K562 (cell line): ENCODE results near the gene DPEP3. TPM values are rescaled to one million over a fixed set of nuclear protein-coding genes. Genes with fewer than 3 reads are reported as not detected.

Experiments used
- ATAC-seq: fragments of 200-7000 bp; cut with Tn5 transposase; 3 replicates; pipeline ENCODE4 v1.9.1; 2020; ENCODE audit warnings: moderate library complexity
- BruUV-seq: library from RNA; stranded (reverse); fragments of 400-500 nt; replicated peaks from 2 replicates; lab custom pipeline; 2021; lab: Mats Ljungman, UMichigan
- CTCF ChIA-PET: fragments of 300-600 bp; formaldehyde crosslinking; extraction: SDS; loops from one replicate; lab custom pipeline; 2021; ENCODE audit warnings: low intra/inter-chr PET ratio; lab: Yijun Ruan, JAX
- POLR2A ChIA-PET: fragments of 300-600, 350-650 bp; sonication (Branson Sonifier 250); formaldehyde crosslinking; extraction: SDS; loops from one replicate; lab custom pipeline; 2021; ENCODE audit warnings: antibody characterized with exemption, inconsistent platforms; lab: Yijun Ruan, JAX
- DNase-seq, 4 experiments: peaks; one replicate each; pipeline versions ENCODE4 v3.0.0 to v3.0.0-alpha.2; 2011 to 2018; ENCODE audit warnings: low spot score in 3 of 4, mixed read lengths in 3 of 4; ENCODE audit errors: extremely low read depth in 1 of 4
- FAIRE-seq: peaks from 2 replicates; lab custom pipeline; 2011; peaks lifted over from hg19 to GRCh38; lab: Jason Lieb, UNC
- H2AFZ ChIP-seq: 2 replicates; pipeline ENCODE4 v1.6.0; 2011; ENCODE audit warnings: low read depth, low read length, control low read depth, inconsistent platforms
- H3K27ac ChIP-seq: fragments of 200-600 bp; 3 replicates; pipeline ENCODE4 v1.8.0; 2011; ENCODE audit warnings: low read depth, mild to moderate bottlenecking, control low read depth, inconsistent platforms, low read length, moderate library complexity, mixed read lengths; ENCODE audit errors: extremely low read depth
- H3K27me3 ChIP-seq, 2 experiments: fragments of 300-600 bp in 1 of 2; 2 replicates in 1 of 2; 3 replicates in 1 of 2; pipeline versions ENCODE4 v1.6.0 to v1.8.0; 2011; ENCODE audit warnings: inconsistent platforms in 2 of 2, low read length in 2 of 2, mild to moderate bottlenecking in 1 of 2, mixed read lengths in 1 of 2, moderate library complexity in 1 of 2; ENCODE audit not compliant: control insufficient read depth in 2 of 2, insufficient read depth in 2 of 2
- H3K36me3 ChIP-seq: fragments of 300-600 bp; 3 replicates; pipeline ENCODE4 v1.8.0; 2011; ENCODE audit warnings: mild to moderate bottlenecking, low read length, inconsistent platforms; ENCODE audit not compliant: control insufficient read depth, insufficient read depth
- H3K4me1 ChIP-seq, 2 experiments: fragments of 200-600 bp in 1 of 2; replicated peaks in 1 of 2; 2 replicates in 1 of 2; 3 replicates in 1 of 2; pipeline versions ENCODE4 v1.5.1 to v1.8.0; 2011; ENCODE audit warnings: inconsistent platforms in 2 of 2, low read length in 2 of 2, mild to moderate bottlenecking in 1 of 2, mixed read lengths in 1 of 2, moderate library complexity in 1 of 2; ENCODE audit not compliant: control insufficient read depth in 2 of 2, insufficient read depth in 2 of 2
- H3K4me2 ChIP-seq: 2 replicates; pipeline ENCODE4 v1.6.1; 2011; ENCODE audit warnings: low read length, control low read depth, inconsistent platforms, mixed read lengths; ENCODE audit not compliant: insufficient read depth
- H3K4me3 ChIP-seq: fragments of 200-600 bp; sonication (generic), shearing (Covaris generic); 2 replicates; pipeline ENCODE4 v1.5.1; 2016; ENCODE audit warnings: control low read depth, inconsistent platforms
- H3K79me2 ChIP-seq: fragments of 200-600 bp; 3 replicates; pipeline ENCODE4 v1.8.0; 2011; ENCODE audit warnings: low read length, inconsistent platforms; ENCODE audit not compliant: control insufficient read depth, insufficient read depth
- H3K9ac ChIP-seq, 2 experiments: 2 replicates each; pipeline versions ENCODE4 v1.6.0 to v1.6.1; 2011; ENCODE audit warnings: low read depth in 2 of 2, low read length in 2 of 2, control low read depth in 1 of 2, inconsistent platforms in 1 of 2, mild to moderate bottlenecking in 1 of 2, mixed read lengths in 1 of 2; ENCODE audit not compliant: insufficient read depth in 1 of 2
- H3K9me1 ChIP-seq: one replicate; pipeline ENCODE4 v1.6.0; 2011; ENCODE audit warnings: inconsistent platforms, mild to moderate bottlenecking, low read length, moderate library complexity; ENCODE audit not compliant: control insufficient read depth, insufficient read depth
- H3K9me3 ChIP-seq: replicated peaks from 2 replicates; pipeline ENCODE4 v1.5.1; 2011; ENCODE audit warnings: low read depth, low read length, inconsistent platforms; ENCODE audit not compliant: control insufficient read depth, insufficient read depth
- H4K20me1 ChIP-seq: replicated peaks from 2 replicates; pipeline ENCODE4 v1.6.1; 2011; ENCODE audit warnings: low read length, inconsistent platforms, mixed read lengths; ENCODE audit not compliant: control insufficient read depth, insufficient read depth
- EGR1 ChIP-seq: fragments of 450-650 bp; conservative IDR thresholded peaks from 2 replicates; pipeline ENCODE4 v1.6.1; 2017; ENCODE audit warnings: mild to moderate bottlenecking
- GABPA ChIP-seq: fragments of 200-800 bp; sonication (Bioruptor generic); conservative IDR thresholded peaks from 2 replicates; pipeline ENCODE4 v1.6.1; 2016; ENCODE audit warnings: low read depth, missing genetic modification characterization, missing compliant biosample characterization
- JUND ChIP-seq, 2 experiments: IDR thresholded peaks; 2 replicates in 1 of 2; 3 replicates in 1 of 2; pipeline ENCODE4 v1.6.1; 2011; ENCODE audit warnings: borderline replicate concordance in 2 of 2, low read depth in 2 of 2, low read length in 2 of 2, improper control_type of control experiment in 1 of 2, missing biosample characterization in 1 of 2, missing genetic modification characterization in 1 of 2, missing genetic modification reagents in 1 of 2
- KLF13 ChIP-seq: fragments of 450-650 bp; IDR thresholded peaks from 2 replicates; pipeline ENCODE4 v1.6.1; 2016; ENCODE audit warnings: missing genetic modification characterization, low read depth, mild to moderate bottlenecking, missing compliant biosample characterization, moderate library complexity, borderline replicate concordance
- NR4A1 ChIP-seq, 2 experiments: fragments of 250-450 bp in 1 of 2; fragments of 450-650 bp in 1 of 2; sonication (Bioruptor Pico) in 1 of 2; IDR thresholded peaks; 2 replicates each; pipeline versions ENCODE4 v1.4.0 to v1.6.1; 2016 to 2020; ENCODE audit warnings: mild to moderate bottlenecking in 2 of 2, missing compliant biosample characterization in 1 of 2, missing genetic modification characterization in 1 of 2, moderate library complexity in 1 of 2
- PHF8 ChIP-seq: fragments of 200-600 bp; sonication (generic); IDR thresholded peaks from 2 replicates; pipeline ENCODE4 v1.6.1; 2012; ENCODE audit warnings: mixed run types, mild to moderate bottlenecking, inconsistent platforms, low read length, moderate library complexity, borderline replicate concordance
- SMARCA4 ChIP-seq: fragments of 450-650 bp; IDR thresholded peaks from 2 replicates; pipeline ENCODE4 v1.6.1; 2016
- WGBS: fragments of 100-300 bp; shearing (Covaris generic); methylation state at CpG from one replicate; pipeline ENCODE4 v1.1.6; 2016; ENCODE audit warnings: low coverage, mixed read lengths; ENCODE audit not compliant: insufficient coverage; ENCODE audit errors: missing lambda C conversion rate; 5-methylcytosine and 5-hydroxymethylcytosine counted together
- in situ Hi-C: fragments of 300-500 bp; cut with MboI; formaldehyde crosslinking; loops from 4 replicates; pipeline ENCODE4 v1.15.0; 2018; ENCODE audit warnings: inconsistent platforms, mixed read lengths
- intact Hi-C: fragments of 100-400 bp; cut with micrococcal nuclease; formaldehyde crosslinking; loops from 2 replicates; pipeline ENCODE4 v1.14.2; 2022
- polyA plus RNA-seq, 8 experiments: library from polyadenylated mRNA; depleted of rRNA in 4 of 8; stranded (reverse) in 5 of 8; unstranded in 3 of 8; fragments of >200 nt; fragmentation: Nextera tagmentation in 2 of 8; fragmentation: Illumina TruSeq in 1 of 8; extraction: Ambion mirVana in 2 of 8; extraction: Trizol in 1 of 8; gene quantifications; 2 replicates each; pipeline versions ENCODE4 v1.2.1 to v1.2.3, GENCODE V29; 2011 to 2014; ENCODE audit warnings: inconsistent platforms in 1 of 8, missing spikeins in 1 of 8
- total RNA-seq, 7 experiments: library from RNA; depleted of rRNA in 6 of 7; stranded (reverse); fragments of >200 nt in 6 of 7; fragmentation: Illumina TruSeq in 2 of 7; extraction: Trizol in 2 of 7; gene quantifications; 2 replicates each; pipeline versions ENCODE4 v1.2.1 to v1.2.3, GENCODE V29; 2011 to 2021; ENCODE audit warnings: low replicate concordance in 1 of 7
- TF ChIP-seq, protein P1 (sequence below): sonication (generic); formaldehyde crosslinking; IDR thresholded peaks from 2 replicates; pipeline ENCODE4 v1.8.0; 2022; ENCODE audit warnings: mild to moderate bottlenecking, missing genetic modification reagents
- TF ChIP-seq, protein P2 (sequence below): fragments of 200-800 bp; sonication (Bioruptor generic); IDR thresholded peaks from 2 replicates; pipeline ENCODE4 v1.6.1; 2017; ENCODE audit warnings: missing genetic modification characterization, missing compliant biosample characterization

DPEP3 gene
- total and polyA plus RNA-seq, 9 of the 15 experiments (the other 6 are each of a cell fraction or from before 2014, with no cell fraction given) = not detected

DNA sequence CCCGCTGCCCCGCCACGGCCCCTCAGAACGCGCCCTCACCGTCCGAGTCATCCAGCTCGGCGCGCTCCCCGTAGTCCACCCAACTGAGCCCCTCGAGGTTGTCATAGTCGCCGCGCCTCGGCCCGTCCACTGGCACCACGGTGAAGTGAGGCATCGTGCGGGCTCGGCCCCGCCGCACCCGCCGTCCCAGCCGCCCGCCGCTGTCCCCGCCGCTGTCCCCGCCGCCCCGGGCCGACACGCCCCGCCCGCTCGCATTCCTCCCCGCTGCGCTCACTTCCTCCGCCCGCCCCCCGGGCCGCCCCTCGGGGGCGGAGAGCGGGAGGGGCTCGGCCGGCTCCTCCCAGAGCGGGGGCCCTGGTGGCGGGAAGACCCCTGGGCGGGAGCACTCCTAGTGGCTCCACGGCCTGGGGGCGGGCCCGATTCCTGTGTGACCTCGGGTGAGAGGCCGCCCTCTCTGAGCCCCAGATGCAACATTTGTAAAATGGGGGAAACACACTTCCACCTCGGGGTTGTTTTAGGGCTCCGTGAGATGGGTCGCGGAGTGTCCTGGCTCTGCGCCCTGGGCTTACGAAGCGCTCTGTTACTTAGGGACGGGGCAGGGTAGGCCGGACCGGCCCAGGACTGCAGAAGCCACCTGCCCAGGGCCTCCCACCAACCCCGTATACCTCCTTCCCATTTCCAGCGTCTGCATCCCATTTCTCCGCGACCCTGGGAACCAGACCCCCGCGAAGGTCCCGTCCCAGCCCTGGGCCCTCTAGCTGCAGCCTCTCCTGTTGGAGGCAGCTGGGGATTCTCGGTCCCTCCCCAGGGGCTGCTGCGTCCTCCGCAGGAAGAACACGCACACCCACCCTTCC is 11.7 kb downstream of the DPEP3 start, which contains the start of gene SLC12A4:
Gene SLC12A4, minus strand, starts transcription at position 238 of the 854 bp plus-strand sequence. Its CDS starts 84 bp downstream, at position 154.
- FAIRE-seq = peak; percentile 78
- peak; percentile 94 to 99 (median 98) for DNase-seq
- in situ Hi-C loops (no loop called here), intact Hi-C loops (no loop called here)
- ATAC-seq = peak; percentile 91
- Histone ChIP-seq H3K79me2 (peaks cover 28% of the 10 kb centered on the region), H3K36me3 (peaks cover 17% of the 10 kb centered on the region; the same call in 2 of the 3 replicates), H3K9me3 (no peaks in the 10 kb centered on the region), H3K4me2 (peak within 1 kb of the TSS; percentile 98), H3K9me1 (peaks cover 8% of the 10 kb centered on the region), H3K4me3 (peak within 1 kb of the TSS; percentile 84), H3K4me1 (peaks cover 22 to 46% of the 10 kb centered on the region in 2 experiments; a peak in 4 of 5 replicates), H3K27me3 (no peaks in the 10 kb centered on the region), H3K27ac (peak within 1 kb of the TSS; percentile 94), H3K9ac (peak within 1 kb of the TSS; percentile 95 to 97), H2AFZ (peak within 1 kb of the TSS; percentile 97), H4K20me1 (peaks cover 16% of the 10 kb centered on the region)
- POLR2A ChIA-PET = interaction anchor here (0.7 to 1.2 kb wide), 4 partner anchors 9 to 74 kb away, joined by 4 to 5 read pairs (median 4); partner anchors contain the start of gene PSMB10
- WGBS = 3% methylated on average over 41 of the region's 78 CpGs
- CTCF ChIA-PET = no interaction called here
- BruUV-seq = no TSS peak
- TF ChIP-seq, protein P1, sequence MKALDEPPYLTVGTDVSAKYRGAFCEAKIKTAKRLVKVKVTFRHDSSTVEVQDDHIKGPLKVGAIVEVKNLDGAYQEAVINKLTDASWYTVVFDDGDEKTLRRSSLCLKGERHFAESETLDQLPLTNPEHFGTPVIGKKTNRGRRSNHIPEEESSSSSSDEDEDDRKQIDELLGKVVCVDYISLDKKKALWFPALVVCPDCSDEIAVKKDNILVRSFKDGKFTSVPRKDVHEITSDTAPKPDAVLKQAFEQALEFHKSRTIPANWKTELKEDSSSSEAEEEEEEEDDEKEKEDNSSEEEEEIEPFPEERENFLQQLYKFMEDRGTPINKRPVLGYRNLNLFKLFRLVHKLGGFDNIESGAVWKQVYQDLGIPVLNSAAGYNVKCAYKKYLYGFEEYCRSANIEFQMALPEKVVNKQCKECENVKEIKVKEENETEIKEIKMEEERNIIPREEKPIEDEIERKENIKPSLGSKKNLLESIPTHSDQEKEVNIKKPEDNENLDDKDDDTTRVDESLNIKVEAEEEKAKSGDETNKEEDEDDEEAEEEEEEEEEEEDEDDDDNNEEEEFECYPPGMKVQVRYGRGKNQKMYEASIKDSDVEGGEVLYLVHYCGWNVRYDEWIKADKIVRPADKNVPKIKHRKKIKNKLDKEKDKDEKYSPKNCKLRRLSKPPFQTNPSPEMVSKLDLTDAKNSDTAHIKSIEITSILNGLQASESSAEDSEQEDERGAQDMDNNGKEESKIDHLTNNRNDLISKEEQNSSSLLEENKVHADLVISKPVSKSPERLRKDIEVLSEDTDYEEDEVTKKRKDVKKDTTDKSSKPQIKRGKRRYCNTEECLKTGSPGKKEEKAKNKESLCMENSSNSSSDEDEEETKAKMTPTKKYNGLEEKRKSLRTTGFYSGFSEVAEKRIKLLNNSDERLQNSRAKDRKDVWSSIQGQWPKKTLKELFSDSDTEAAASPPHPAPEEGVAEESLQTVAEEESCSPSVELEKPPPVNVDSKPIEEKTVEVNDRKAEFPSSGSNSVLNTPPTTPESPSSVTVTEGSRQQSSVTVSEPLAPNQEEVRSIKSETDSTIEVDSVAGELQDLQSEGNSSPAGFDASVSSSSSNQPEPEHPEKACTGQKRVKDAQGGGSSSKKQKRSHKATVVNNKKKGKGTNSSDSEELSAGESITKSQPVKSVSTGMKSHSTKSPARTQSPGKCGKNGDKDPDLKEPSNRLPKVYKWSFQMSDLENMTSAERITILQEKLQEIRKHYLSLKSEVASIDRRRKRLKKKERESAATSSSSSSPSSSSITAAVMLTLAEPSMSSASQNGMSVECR (CRISPR knock-in tag) = peak; percentile 16; the same call in 1 of the 2 replicates
- TF ChIP-seq EGR1 (peak; percentile 87), KLF13 (tag) (peak; percentile 80), JUND (IDR thresholded peaks at IDR 0.05; ENCODE audit: borderline replicate concordance, low read depth, low read length) (peak; percentile 85), JUND (tag; IDR thresholded peaks at IDR 0.05; ENCODE audit: borderline replicate concordance, low read depth, low read length) (no peak; the same call in 2 of the 3 replicates), GABPA (tag) (peak; percentile 83), PHF8 (peak; percentile 71; the same call in 1 of the 2 replicates), SMARCA4 (0 out of 2 replicates have a peak, but pooled peaks have one; percentile 10), NR4A1 (CRISPR knock-in tag; IDR thresholded peaks at IDR 0.05) (no peak), NR4A1 (tag; IDR thresholded peaks at IDR 0.05) (no peak)
- TF ChIP-seq, protein P2, sequence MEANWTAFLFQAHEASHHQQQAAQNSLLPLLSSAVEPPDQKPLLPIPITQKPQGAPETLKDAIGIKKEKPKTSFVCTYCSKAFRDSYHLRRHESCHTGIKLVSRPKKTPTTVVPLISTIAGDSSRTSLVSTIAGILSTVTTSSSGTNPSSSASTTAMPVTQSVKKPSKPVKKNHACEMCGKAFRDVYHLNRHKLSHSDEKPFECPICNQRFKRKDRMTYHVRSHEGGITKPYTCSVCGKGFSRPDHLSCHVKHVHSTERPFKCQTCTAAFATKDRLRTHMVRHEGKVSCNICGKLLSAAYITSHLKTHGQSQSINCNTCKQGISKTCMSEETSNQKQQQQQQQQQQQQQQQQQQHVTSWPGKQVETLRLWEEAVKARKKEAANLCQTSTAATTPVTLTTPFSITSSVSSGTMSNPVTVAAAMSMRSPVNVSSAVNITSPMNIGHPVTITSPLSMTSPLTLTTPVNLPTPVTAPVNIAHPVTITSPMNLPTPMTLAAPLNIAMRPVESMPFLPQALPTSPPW (CRISPR knock-in tag) = peak; percentile 97
